Measurements from ENCODE around the gene RNF10. TPM values are rescaled to one million over a fixed set of nuclear protein-coding genes. Genes with fewer than 3 reads are reported as not detected.

RNF10 gene
- total RNA-seq, 1 donor, result 122 TPM

GRCh38 chr12:120592121-120593049 is 58.2 kb downstream of the RNF10 start:
- Histone ChIP-seq H3K27me3 (ENCODE audit: insufficient read depth, low read length) (no peaks in the 10 kb centered on the region), H3K9me3 (ENCODE audit: low read depth, low read length) (no peaks in the 10 kb centered on the region), H2AFZ (ENCODE audit: low read length) (no peak overlapping the region), H4K20me1 (ENCODE audit: insufficient read depth, low read length) (no peaks in the 10 kb centered on the region), H3K4me3 (ENCODE audit: insufficient read depth, low read length) (no peak overlapping the region), H3K79me2 (ENCODE audit: insufficient read depth, low read length) (no peaks in the 10 kb centered on the region), H3K27ac (ENCODE audit: low read depth, low read length) (no peak overlapping the region), H3K36me3 (ENCODE audit: insufficient read depth, low read length) (no peaks in the 10 kb centered on the region), H3K4me1 (ENCODE audit: insufficient read depth, low read length) (no peaks in the 10 kb centered on the region), H3K4me2 (ENCODE audit: insufficient read depth, low read length) (no peak overlapping the region)
- TF ChIP-seq, protein P1, sequence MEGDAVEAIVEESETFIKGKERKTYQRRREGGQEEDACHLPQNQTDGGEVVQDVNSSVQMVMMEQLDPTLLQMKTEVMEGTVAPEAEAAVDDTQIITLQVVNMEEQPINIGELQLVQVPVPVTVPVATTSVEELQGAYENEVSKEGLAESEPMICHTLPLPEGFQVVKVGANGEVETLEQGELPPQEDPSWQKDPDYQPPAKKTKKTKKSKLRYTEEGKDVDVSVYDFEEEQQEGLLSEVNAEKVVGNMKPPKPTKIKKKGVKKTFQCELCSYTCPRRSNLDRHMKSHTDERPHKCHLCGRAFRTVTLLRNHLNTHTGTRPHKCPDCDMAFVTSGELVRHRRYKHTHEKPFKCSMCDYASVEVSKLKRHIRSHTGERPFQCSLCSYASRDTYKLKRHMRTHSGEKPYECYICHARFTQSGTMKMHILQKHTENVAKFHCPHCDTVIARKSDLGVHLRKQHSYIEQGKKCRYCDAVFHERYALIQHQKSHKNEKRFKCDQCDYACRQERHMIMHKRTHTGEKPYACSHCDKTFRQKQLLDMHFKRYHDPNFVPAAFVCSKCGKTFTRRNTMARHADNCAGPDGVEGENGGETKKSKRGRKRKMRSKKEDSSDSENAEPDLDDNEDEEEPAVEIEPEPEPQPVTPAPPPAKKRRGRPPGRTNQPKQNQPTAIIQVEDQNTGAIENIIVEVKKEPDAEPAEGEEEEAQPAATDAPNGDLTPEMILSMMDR (IDR thresholded peaks at IDR 0.05; ENCODE audit: extremely low read depth, low read depth, low read length), result no peak
- no peak for DNase-seq (ENCODE audit: insufficient read length, low spot score, missing footprints)

DNA sequence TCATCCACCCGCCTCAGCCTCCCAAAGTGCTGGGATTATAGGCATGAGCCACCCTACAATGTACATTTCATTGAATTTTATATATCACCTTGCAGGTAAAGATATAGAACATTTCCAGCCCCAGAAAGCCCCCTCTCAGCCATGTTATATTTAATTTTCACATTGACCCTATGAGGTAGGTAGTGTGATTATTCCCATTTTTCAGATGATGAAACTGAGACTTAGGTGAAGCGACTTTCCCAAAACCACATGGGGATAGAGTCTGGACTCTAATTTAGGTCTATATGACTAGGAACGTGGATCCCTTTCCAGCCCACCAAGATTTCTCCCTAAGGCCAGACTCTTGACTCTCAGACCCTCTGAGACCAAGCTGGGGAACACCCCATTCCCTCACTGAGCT is 62.7 kb downstream of the RNF10 start:
- Histone ChIP-seq H3K27me3 (ENCODE audit: insufficient read depth, low read length) (peaks cover 6% of the 10 kb centered on the region), H3K27ac (ENCODE audit: low read depth, low read length) (no peak overlapping the region), H3K79me2 (ENCODE audit: insufficient read depth, low read length) (no peaks in the 10 kb centered on the region), H3K36me3 (ENCODE audit: insufficient read depth, low read length) (no peaks in the 10 kb centered on the region), H3K4me2 (ENCODE audit: insufficient read depth, low read length) (no peak overlapping the region), H4K20me1 (ENCODE audit: insufficient read depth, low read length) (no peaks in the 10 kb centered on the region), H2AFZ (ENCODE audit: low read length) (no peak overlapping the region), H3K4me1 (ENCODE audit: insufficient read depth, low read length) (no peaks in the 10 kb centered on the region), H3K4me3 (ENCODE audit: insufficient read depth, low read length) (no peak overlapping the region), H3K9me3 (ENCODE audit: low read depth, low read length) (no peaks in the 10 kb centered on the region)
- TF ChIP-seq, protein P1 (IDR thresholded peaks at IDR 0.05; ENCODE audit: extremely low read depth, low read depth, low read length), result no peak
- no peak for DNase-seq (ENCODE audit: insufficient read length, low spot score, missing footprints)

DNA sequence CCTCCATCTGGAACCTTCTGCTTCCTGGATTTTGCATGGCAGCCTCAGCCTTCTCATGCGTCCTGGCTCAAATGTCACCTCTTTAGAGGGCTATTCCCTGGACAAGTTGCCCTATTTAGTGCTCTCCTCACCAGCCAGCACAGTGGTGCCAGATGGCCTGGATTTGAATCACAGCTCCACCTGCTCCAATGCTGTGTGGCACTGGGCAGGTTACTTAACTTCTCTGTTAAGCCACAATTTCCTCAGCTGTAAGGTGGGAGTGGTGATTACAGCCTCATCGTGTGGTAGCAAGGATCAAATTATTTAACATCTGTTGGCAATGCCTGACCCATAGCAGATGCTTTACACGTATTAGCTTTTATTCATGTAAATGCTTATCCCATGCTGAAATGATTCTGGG is 63.7 kb downstream of the RNF10 start:
- Histone ChIP-seq H3K4me1 (ENCODE audit: insufficient read depth, low read length) (no peaks in the 10 kb centered on the region), H3K27ac (ENCODE audit: low read depth, low read length) (no peak overlapping the region), H3K79me2 (ENCODE audit: insufficient read depth, low read length) (no peaks in the 10 kb centered on the region), H3K27me3 (ENCODE audit: insufficient read depth, low read length) (peaks cover 6% of the 10 kb centered on the region), H2AFZ (ENCODE audit: low read length) (no peak overlapping the region), H3K4me3 (ENCODE audit: insufficient read depth, low read length) (no peak overlapping the region), H4K20me1 (ENCODE audit: insufficient read depth, low read length) (no peaks in the 10 kb centered on the region), H3K36me3 (ENCODE audit: insufficient read depth, low read length) (no peaks in the 10 kb centered on the region), H3K4me2 (ENCODE audit: insufficient read depth, low read length) (no peak overlapping the region), H3K9me3 (ENCODE audit: low read depth, low read length) (no peaks in the 10 kb centered on the region)
- TF ChIP-seq, protein P1 (IDR thresholded peaks at IDR 0.05; ENCODE audit: extremely low read depth, low read depth, low read length), result no peak
- DNase-seq (ENCODE audit: insufficient read length, low spot score, missing footprints), result no peak

DNA sequence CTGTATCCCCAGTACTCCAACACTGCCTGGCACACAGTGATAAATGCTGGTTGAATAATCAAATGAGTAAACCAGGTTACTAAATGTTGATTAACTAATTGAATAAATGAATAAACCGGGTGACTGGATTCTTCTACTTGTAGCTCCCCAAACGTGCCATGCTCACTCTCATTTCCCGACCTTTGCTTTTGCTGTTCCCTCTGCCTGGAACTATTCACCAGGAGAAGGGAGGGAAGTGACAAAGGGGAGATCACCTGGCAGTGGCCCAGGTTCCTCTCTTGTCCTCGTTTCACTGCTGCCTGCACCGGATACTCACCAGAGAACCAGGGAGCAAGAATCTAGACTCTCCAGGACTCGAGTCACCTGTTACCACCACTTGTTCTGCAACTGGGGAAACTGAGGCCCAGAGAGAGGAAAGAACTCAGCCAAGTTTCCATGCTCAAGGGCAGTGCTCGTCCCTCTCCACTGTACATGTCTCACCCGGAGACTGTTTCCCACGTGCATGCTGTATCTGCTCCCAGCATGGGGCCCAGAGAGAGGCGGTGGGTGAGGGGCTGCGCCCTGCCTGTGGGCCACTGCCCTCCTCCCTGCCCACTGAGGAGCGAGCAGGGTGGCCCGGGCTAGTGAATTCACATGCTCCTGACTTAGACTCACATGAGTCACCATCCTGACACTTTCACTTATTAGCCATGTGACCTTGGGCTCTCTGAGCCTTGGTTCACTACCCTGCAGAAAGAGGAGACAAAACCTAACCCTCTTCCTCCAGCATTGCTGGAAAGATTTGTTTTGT is 64.7 kb downstream of the RNF10 start:
- Histone ChIP-seq H3K4me2 (ENCODE audit: insufficient read depth, low read length) (no peak overlapping the region), H3K4me1 (ENCODE audit: insufficient read depth, low read length) (no peaks in the 10 kb centered on the region), H3K9me3 (ENCODE audit: low read depth, low read length) (no peaks in the 10 kb centered on the region), H3K27me3 (ENCODE audit: insufficient read depth, low read length) (peaks cover 6% of the 10 kb centered on the region), H4K20me1 (ENCODE audit: insufficient read depth, low read length) (no peaks in the 10 kb centered on the region), H3K27ac (ENCODE audit: low read depth, low read length) (no peak overlapping the region), H3K4me3 (ENCODE audit: insufficient read depth, low read length) (no peak overlapping the region), H2AFZ (ENCODE audit: low read length) (no peak overlapping the region), H3K79me2 (ENCODE audit: insufficient read depth, low read length) (no peaks in the 10 kb centered on the region), H3K36me3 (ENCODE audit: insufficient read depth, low read length) (no peaks in the 10 kb centered on the region)
- peak; percentile 90 for DNase-seq (ENCODE audit: insufficient read length, low spot score, missing footprints)
- TF ChIP-seq, protein P1 (IDR thresholded peaks at IDR 0.05; ENCODE audit: extremely low read depth, low read depth, low read length), result no peak
